SH-SY5Y (cell line): Measurements from ENCODE around the gene JAKMIP3.

Experiments
- GATA2 ChIP-seq: IDR thresholded peaks from 2 replicates; pipeline ENCODE4 v1.6.1; 2011; ENCODE audit warnings: mild to moderate bottlenecking, low read depth, low read length
- GATA3 ChIP-seq: IDR thresholded peaks from 2 replicates; pipeline ENCODE4 v1.6.1; 2011; ENCODE audit warnings: low read depth, mild to moderate bottlenecking, low read length, moderate library complexity

GRCh38 chr10:132039371-132039770 lies 26.4 kb upstream of the JAKMIP3 start:
- TF ChIP-seq GATA2 = no peak
- TF ChIP-seq GATA3 = no peak
